MM.1S (cell line): ENCODE results near the gene FBXW11.

Experiments
- DNase-seq: peaks from one replicate; pipeline ENCODE4 v3.0.0-alpha.2; 2015
- H2AFZ ChIP-seq: fragments of 300-600 bp; sonication (generic); 2 replicates; pipeline ENCODE4 v1.6.0; 2016; ENCODE audit warnings: antibody characterized with exemption, low read length
- H3F3A ChIP-seq: fragments of 300-600 bp; sonication (generic); 2 replicates; pipeline ENCODE4 v1.6.1; 2016; ENCODE audit warnings: mild to moderate bottlenecking, antibody characterized with exemption, low read length, moderate library complexity, mixed read lengths; ENCODE audit not compliant: insufficient read depth
- H3K27ac ChIP-seq: fragments of 300-600 bp; sonication (generic); 2 replicates; pipeline ENCODE4 v1.5.1; 2016; ENCODE audit warnings: mild to moderate bottlenecking, low read length
- H3K27me3 ChIP-seq: fragments of 300-600 bp; sonication (generic); replicated peaks from 2 replicates; pipeline ENCODE4 v1.6.0; 2016; ENCODE audit warnings: low read length; ENCODE audit not compliant: insufficient read depth
- H3K36me3 ChIP-seq: fragments of 300-600 bp; sonication (generic); replicated peaks from 2 replicates; pipeline ENCODE4 v1.6.1; 2016; ENCODE audit warnings: mild to moderate bottlenecking, low read length, mixed read lengths; ENCODE audit not compliant: insufficient read depth
- H3K4me1 ChIP-seq: fragments of 300-600 bp; sonication (generic); 2 replicates; pipeline ENCODE4 v1.6.1; 2016; ENCODE audit warnings: low read length, mixed read lengths
- H3K4me2 ChIP-seq: fragments of 300-600 bp; sonication (generic); 2 replicates; pipeline ENCODE4 v1.6.0; 2016; ENCODE audit warnings: low read depth, low read length
- H3K4me3 ChIP-seq: fragments of 300-600 bp; sonication (generic); 2 replicates; pipeline ENCODE4 v1.5.1; 2016; ENCODE audit warnings: low read length, mixed read lengths
- H3K79me2 ChIP-seq: fragments of 300-600 bp; sonication (generic); 2 replicates; pipeline ENCODE4 v1.6.1; 2016; ENCODE audit warnings: mixed run types, low read length, mixed read lengths
- H3K9ac ChIP-seq: fragments of 300-600 bp; sonication (generic); 2 replicates; pipeline ENCODE4 v1.6.1; 2016; ENCODE audit warnings: low read length, mixed read lengths
- H3K9me2 ChIP-seq: fragments of 300-600 bp; sonication (generic); replicated peaks from 2 replicates; pipeline ENCODE4 v1.6.1; 2016; ENCODE audit warnings: mild to moderate bottlenecking, low read length, mixed read lengths; ENCODE audit not compliant: insufficient read depth
- H3K9me3 ChIP-seq: fragments of 300-600 bp; sonication (generic); replicated peaks from 2 replicates; pipeline ENCODE4 v1.6.1; 2016; ENCODE audit warnings: mild to moderate bottlenecking, low read length, mixed read lengths; ENCODE audit not compliant: insufficient read depth
- H4K20me1 ChIP-seq: fragments of 300-600 bp; sonication (generic); 2 replicates; pipeline ENCODE4 v1.6.1; 2016; ENCODE audit warnings: mild to moderate bottlenecking, low read length, moderate library complexity, mixed read lengths; ENCODE audit not compliant: insufficient read depth
- EZH2 ChIP-seq: fragments of 300-600 bp; sonication (generic); optimal IDR thresholded peaks from 2 replicates; pipeline ENCODE3; 2017; ENCODE audit warnings: low read depth, mild to moderate bottlenecking, antibody characterized with exemption, low read length, mixed read lengths
- EZH2phosphoT487 ChIP-seq: fragments of 300-600 bp; sonication (generic); IDR thresholded peaks from 2 replicates; pipeline ENCODE4 v1.6.1; 2018; ENCODE audit warnings: antibody characterized with exemption, low read length
- TF ChIP-seq, protein P1 (sequence below): fragments of 300-600 bp; sonication (generic); IDR thresholded peaks from 2 replicates; pipeline ENCODE4 v1.5.1; 2016; ENCODE audit warnings: antibody characterized with exemption, low read length, mixed read lengths

The FBXW11 gene

GRCh38 chr5:171827162-171827561 is 179.3 kb downstream of the FBXW11 start:
- Histone ChIP-seq H3K36me3 (no peaks in the 10 kb centered on the region), H3K27me3 (no peaks in the 10 kb centered on the region), H3K4me2 (no peak overlapping the region), H2AFZ (no peak overlapping the region), H3K9me2 (no peaks in the 10 kb centered on the region), H3K4me1 (no peaks in the 10 kb centered on the region), H3K79me2 (no peaks in the 10 kb centered on the region), H3K27ac (no peak overlapping the region), H3K4me3 (no peak overlapping the region), H3K9ac (no peak overlapping the region), H3F3A (no peaks in the 10 kb centered on the region), H4K20me1 (no peaks in the 10 kb centered on the region), H3K9me3 (no peaks in the 10 kb centered on the region)
- TF ChIP-seq EZH2phosphoT487 (no peak), EZH2 (no peak)
- TF ChIP-seq, protein P1, sequence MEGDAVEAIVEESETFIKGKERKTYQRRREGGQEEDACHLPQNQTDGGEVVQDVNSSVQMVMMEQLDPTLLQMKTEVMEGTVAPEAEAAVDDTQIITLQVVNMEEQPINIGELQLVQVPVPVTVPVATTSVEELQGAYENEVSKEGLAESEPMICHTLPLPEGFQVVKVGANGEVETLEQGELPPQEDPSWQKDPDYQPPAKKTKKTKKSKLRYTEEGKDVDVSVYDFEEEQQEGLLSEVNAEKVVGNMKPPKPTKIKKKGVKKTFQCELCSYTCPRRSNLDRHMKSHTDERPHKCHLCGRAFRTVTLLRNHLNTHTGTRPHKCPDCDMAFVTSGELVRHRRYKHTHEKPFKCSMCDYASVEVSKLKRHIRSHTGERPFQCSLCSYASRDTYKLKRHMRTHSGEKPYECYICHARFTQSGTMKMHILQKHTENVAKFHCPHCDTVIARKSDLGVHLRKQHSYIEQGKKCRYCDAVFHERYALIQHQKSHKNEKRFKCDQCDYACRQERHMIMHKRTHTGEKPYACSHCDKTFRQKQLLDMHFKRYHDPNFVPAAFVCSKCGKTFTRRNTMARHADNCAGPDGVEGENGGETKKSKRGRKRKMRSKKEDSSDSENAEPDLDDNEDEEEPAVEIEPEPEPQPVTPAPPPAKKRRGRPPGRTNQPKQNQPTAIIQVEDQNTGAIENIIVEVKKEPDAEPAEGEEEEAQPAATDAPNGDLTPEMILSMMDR: no peak
- no peak for DNase-seq

- H3K4me3 ChIP-seq: no peak overlapping the region
- H3K27me3 ChIP-seq: no peaks in the 10 kb centered on the region
- H3K4me2 ChIP-seq: no peak overlapping the region
- H4K20me1 ChIP-seq: no peaks in the 10 kb centered on the region
- H2AFZ ChIP-seq: no peak overlapping the region
- no peak for DNase-seq
- H3K9me2 ChIP-seq: no peaks in the 10 kb centered on the region
- no peaks in the 10 kb centered on the region for H3K36me3 ChIP-seq
- no peaks in the 10 kb centered on the region for H3K4me1 ChIP-seq
- no peak overlapping the region for H3K9ac ChIP-seq
- no peaks in the 10 kb centered on the region for H3K79me2 ChIP-seq
- TF ChIP-seq EZH2 (no peak), EZH2phosphoT487 (no peak)
- TF ChIP-seq, protein P1: no peak
- H3K9me3 ChIP-seq: no peaks in the 10 kb centered on the region
- H3F3A ChIP-seq: no peaks in the 10 kb centered on the region
- H3K27ac ChIP-seq: no peak overlapping the region
These were observed 180.3 kb downstream of the FBXW11 start for GRCh38 chr5:171826132-171826531.

- Histone ChIP-seq H3K4me3 (no peak overlapping the region), H3K27ac (no peak overlapping the region), H3K9ac (no peak overlapping the region), H3K36me3 (no peaks in the 10 kb centered on the region), H3K9me2 (no peaks in the 10 kb centered on the region), H3K4me1 (no peaks in the 10 kb centered on the region), H2AFZ (no peak overlapping the region), H3K4me2 (no peak overlapping the region), H4K20me1 (no peaks in the 10 kb centered on the region), H3K27me3 (no peaks in the 10 kb centered on the region), H3K9me3 (no peaks in the 10 kb centered on the region), H3K79me2 (no peaks in the 10 kb centered on the region), H3F3A (no peaks in the 10 kb centered on the region)
- DNase-seq: no peak
- TF ChIP-seq EZH2 (no peak), EZH2phosphoT487 (no peak)
- TF ChIP-seq, protein P1: no peak
These were observed 181.4 kb downstream of the FBXW11 start for GRCh38 chr5:171825051-171825450.
